ENCODE data around the gene ADAM33.

DNA sequence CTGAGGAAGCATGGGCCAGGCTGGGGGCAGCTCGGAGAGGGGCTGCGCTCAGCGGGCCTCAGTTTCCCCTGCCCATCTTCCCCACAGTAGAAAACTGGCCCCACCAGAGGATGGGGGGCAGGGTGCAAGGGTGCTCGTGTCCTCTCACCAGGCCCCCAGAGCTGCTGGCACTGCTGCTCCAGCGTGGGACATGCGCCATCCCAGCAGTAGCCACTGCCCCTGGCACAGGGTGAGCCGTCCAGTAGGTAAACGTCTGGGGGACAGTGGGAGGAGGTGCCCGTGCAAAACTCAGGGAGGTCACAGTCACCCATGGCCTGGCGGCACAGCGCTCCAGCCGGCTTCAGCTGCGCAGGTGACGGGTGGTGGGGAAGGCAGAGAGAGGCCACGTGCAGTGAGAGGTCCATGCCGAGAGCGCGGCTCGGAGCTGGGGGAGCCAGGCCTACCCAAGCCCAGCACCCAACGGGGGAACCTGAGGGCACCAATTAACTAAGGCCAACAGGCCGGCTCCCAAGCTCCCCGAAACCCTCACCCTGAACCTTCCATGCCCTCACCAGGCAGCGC lies 9.7 kb downstream of the ADAM33 start:
- no peak for TF ChIP-seq CTCF (conservative IDR thresholded peaks at IDR 0.05; ENCODE audit: low read depth, low read length)
- no peak for TF ChIP-seq EZH2 (IDR thresholded peaks at IDR 0.05; ENCODE audit: low read length, unreplicated experiment)
- TF ChIP-seq EZH2phosphoT487 (IDR thresholded peaks at IDR 0.05; ENCODE audit: borderline replicate concordance, low read length): no peak

Data from PC-3 (cell line).